Spleen (tissue), 7 donors: ENCODE measurements around the gene PLEKHA7.

ENCODE experiments used
- CTCF ChIP-seq, 11 experiments: fragments of 200-600 bp in 7 of 11; fragments of 450-650 bp in 4 of 11; sonication (generic) in 4 of 11; IDR thresholded peaks in 8 of 11; conservative IDR thresholded peaks in 3 of 11; 1 replicate in 7 of 11; 2 replicates in 4 of 11; pipeline versions ENCODE4 v1.4.0 to v1.8.0; 2016 to 2021; ENCODE audit warnings: antibody characterized with exemption in 11 of 11, inconsistent platforms in 4 of 11, mild to moderate bottlenecking in 1 of 11
- POLR2A ChIP-seq, 3 donors: fragments of 450-650 bp; IDR thresholded peaks; one replicate each; pipeline ENCODE4 v1.5.1; 2017; ENCODE audit warnings: antibody characterized with exemption in 3 of 3, mild to moderate bottlenecking in 1 of 3
- donor health status: DM: no; HTN: no; CAD: no; lungs with moderate emphysema.
- donor health status: DM: no; HTN: no; CAD: no.
- donor health status: DM: no; HTN: no; CAD: no.

DNA sequence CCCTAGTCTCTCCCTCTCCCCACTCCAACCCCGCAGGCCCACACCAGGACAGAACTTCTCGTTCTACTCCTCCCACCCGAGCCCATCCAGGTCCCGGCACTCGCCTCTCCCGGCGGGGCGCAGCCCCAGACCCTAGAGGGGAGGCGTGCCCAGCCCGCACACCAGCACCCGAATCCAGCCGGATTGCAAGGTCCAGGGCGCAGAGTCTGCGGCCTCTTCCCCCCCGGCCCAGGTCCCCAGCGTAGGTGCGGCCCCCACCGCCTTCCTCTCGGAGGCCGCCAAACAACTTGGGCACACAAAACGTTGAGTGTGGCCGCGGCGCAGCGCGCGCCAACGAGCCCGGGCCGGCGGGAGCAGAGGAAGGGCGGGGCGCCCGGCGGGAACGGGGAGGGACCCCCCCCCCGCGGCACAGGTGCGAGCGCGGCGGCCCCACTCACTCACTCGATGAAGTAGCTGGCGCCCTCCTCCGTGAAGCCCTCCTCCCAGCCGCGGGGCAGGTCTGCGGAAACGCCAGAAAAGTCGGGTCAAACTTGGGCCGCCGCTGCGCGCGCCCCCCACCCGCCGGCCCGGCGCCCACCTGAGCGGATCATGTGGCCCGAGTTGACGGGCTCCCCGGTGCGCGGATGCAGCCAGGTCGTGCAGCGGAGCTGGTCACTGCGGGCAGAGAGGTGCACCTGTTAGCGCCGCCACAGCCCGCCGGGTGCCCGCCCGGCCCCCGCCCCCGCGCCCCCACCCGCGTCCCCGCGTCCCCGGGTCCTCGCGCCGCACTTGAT, 480 bp downstream of the PLEKHA7 start:
- no peak for TF ChIP-seq CTCF (IDR thresholded peaks at IDR 0.05 in 8 of 11, conservative IDR thresholded peaks at IDR 0.05 in 3 of 11)
- TF ChIP-seq POLR2A (IDR thresholded peaks at IDR 0.05), result no peak
